Measurements from ENCODE around the gene RAB29. TPM values are rescaled to one million over a fixed set of nuclear protein-coding genes. Genes with fewer than 3 reads are reported as not detected.

RAB29 gene
- total and polyA plus RNA-seq, 11 donors: 6.5 to 26.0 (median 15.1) TPM

- Histone ChIP-seq H3K27ac (peak overlapping the region in 2 of 12 donors; percentile 60 to 64), H3K36me3 (peaks cover 2 to 78% (median 73%) of the 10 kb centered on the region in 9 donors), H3K4me3 (no peak overlapping the region), H3K9me3 (no peaks in the 10 kb centered on the region), H3K27me3 (no peaks in the 10 kb centered on the region), H3K4me1 (peaks cover 0 to 56% (median 21%) of the 10 kb centered on the region in 12 donors)
- 74 to 90% (median 81%) methylated on average over 5 of the region's 5 CpGs for WGBS, 4 donors
- ATAC-seq (no peak), DNase-seq (no peak)
- intact Hi-C loops (cut with DNase I): loop anchor here in 4 of 10 donors (5.0 to 10.0 kb wide), 3 partner anchors 59 to 309 kb away; no protein-coding TSS in a partner anchor
- TF ChIP-seq POLR2A (IDR thresholded peaks at IDR 0.05): no peak
- TF ChIP-seq, protein P1, sequence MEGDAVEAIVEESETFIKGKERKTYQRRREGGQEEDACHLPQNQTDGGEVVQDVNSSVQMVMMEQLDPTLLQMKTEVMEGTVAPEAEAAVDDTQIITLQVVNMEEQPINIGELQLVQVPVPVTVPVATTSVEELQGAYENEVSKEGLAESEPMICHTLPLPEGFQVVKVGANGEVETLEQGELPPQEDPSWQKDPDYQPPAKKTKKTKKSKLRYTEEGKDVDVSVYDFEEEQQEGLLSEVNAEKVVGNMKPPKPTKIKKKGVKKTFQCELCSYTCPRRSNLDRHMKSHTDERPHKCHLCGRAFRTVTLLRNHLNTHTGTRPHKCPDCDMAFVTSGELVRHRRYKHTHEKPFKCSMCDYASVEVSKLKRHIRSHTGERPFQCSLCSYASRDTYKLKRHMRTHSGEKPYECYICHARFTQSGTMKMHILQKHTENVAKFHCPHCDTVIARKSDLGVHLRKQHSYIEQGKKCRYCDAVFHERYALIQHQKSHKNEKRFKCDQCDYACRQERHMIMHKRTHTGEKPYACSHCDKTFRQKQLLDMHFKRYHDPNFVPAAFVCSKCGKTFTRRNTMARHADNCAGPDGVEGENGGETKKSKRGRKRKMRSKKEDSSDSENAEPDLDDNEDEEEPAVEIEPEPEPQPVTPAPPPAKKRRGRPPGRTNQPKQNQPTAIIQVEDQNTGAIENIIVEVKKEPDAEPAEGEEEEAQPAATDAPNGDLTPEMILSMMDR (IDR thresholded peaks at IDR 0.05): no peak
These were observed 23.3 kb upstream of the RAB29 start for GRCh38 chr1:205798577-205798976.

GRCh38 chr1:205797168-205797567 lies 21.9 kb upstream of the RAB29 start:
- Histone ChIP-seq H3K9me3 (no peaks in the 10 kb centered on the region), H3K4me3 (no peak overlapping the region), H3K4me1 (peaks cover 0 to 52% (median 19%) of the 10 kb centered on the region in 12 donors), H3K36me3 (peaks cover 2 to 89% (median 86%) of the 10 kb centered on the region in 9 donors), H3K27ac (peak overlapping the region in 4 of 12 donors; percentile 8 to 60 (median 12)), H3K27me3 (no peaks in the 10 kb centered on the region)
- ATAC-seq (no peak), DNase-seq (no peak)
- intact Hi-C loops (cut with DNase I): loop anchor here in 4 of 10 donors (5.0 to 10.0 kb wide), 3 partner anchors 60 to 310 kb away; no protein-coding TSS in a partner anchor
- TF ChIP-seq, protein P1 (IDR thresholded peaks at IDR 0.05): no peak
- no peak for TF ChIP-seq POLR2A (IDR thresholded peaks at IDR 0.05)
- 56 to 86% (median 69%) methylated on average over 2 of the region's 2 CpGs for WGBS, 4 donors

DNA sequence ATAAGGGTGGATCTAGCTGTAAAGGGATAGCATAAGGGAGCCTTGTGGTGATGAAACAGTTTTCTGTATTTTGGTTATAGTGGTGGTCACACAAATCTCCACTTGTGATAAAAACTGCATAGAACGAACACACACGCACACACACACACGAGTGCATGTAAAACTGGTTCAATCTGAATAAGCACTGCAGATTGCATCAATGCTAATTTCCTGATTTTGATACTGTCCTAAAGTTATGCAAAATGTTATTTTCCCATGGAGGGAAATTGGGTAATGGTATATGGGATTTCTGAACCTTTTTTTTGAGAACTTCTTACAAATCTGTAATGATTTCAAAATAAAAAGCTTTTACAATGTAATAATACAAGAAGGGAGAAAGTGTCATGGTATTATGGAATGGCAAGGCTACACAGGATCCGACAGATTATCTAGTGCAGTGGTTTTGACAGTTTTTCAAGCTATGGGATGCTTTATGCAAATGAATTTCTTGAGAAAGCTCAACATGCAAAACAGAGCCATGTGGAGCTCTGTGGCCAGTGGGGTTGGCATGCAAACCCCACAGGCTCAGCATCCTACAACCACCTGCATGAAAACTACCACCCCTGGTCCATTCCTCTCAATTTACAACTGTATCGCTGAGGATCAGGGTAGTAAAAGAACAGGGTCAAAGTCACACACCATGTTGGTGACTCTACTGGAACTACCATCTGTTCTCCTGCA lies 18.9 kb upstream of the RAB29 start:
- H3K9me3 ChIP-seq: no peaks in the 10 kb centered on the region
- no peak for TF ChIP-seq POLR2A (IDR thresholded peaks at IDR 0.05)
- TF ChIP-seq, protein P1 (IDR thresholded peaks at IDR 0.05): no peak
- H3K27me3 ChIP-seq: no peaks in the 10 kb centered on the region
- no peak for DNase-seq
- no peak overlapping the region for H3K27ac ChIP-seq
- H3K36me3 ChIP-seq: peaks cover 1 to 100% (median 94%) of the 10 kb centered on the region in 9 donors
- intact Hi-C loops (cut with DNase I): loop anchor here in 9 of 10 donors (5.0 to 10.0 kb wide), 6 partner anchors 113 to 313 kb away; no protein-coding TSS in a partner anchor
- ATAC-seq: no peak
- WGBS, 4 donors: 52 to 66% (median 63%) methylated on average over 5 of the region's 5 CpGs
- H3K4me3 ChIP-seq: no peak overlapping the region
- peaks cover 0 to 28% (median 3%) of the 10 kb centered on the region in 12 donors for H3K4me1 ChIP-seq

- no peak for DNase-seq
- H3K36me3 ChIP-seq: peaks cover 0 to 95% (median 84%) of the 10 kb centered on the region in 9 donors
- intact Hi-C loops (cut with DNase I): loop anchor here (2.0 to 10.0 kb wide), 7 partner anchors 114 to 314 kb away; no protein-coding TSS in a partner anchor
- no peaks in the 10 kb centered on the region for H3K9me3 ChIP-seq
- H3K4me3 ChIP-seq: no peak overlapping the region
- no peak for ATAC-seq
- TF ChIP-seq POLR2A (IDR thresholded peaks at IDR 0.05): no peak
- TF ChIP-seq, protein P1 (IDR thresholded peaks at IDR 0.05): no peak
- peak overlapping the region in 4 of 12 donors; percentile 2 to 28 (median 20) for H3K27ac ChIP-seq
- 65 to 71% (median 68%) methylated on average over 6 of the region's 6 CpGs for WGBS, 4 donors
- H3K4me1 ChIP-seq: peaks cover 0 to 20% (median 2%) of the 10 kb centered on the region in 12 donors
- no peaks in the 10 kb centered on the region for H3K27me3 ChIP-seq
These were observed 17.8 kb upstream of the RAB29 start for GRCh38 chr1:205792961-205793673.

Measured in heart left ventricle (tissue), 16 donors.